GM08714 (cell line): ENCODE results near the gene AXL.
A peak's percentile ranks its signal among the peaks of the same experiment; 100 is the strongest.

Source experiments
- H3K4me3 ChIP-seq: fragments of 200-500 bp; sonication (Bioruptor generic); 2 replicates; pipeline ENCODE4 v1.5.1; 2014; ENCODE audit warnings: mild to moderate bottlenecking, low read length, inconsistent platforms
- ZNF274 ChIP-seq: IDR thresholded peaks from 2 replicates; pipeline ENCODE4 v1.6.1; 2012; ENCODE audit warnings: mild to moderate bottlenecking, low read depth, low read length

The AXL gene

DNA sequence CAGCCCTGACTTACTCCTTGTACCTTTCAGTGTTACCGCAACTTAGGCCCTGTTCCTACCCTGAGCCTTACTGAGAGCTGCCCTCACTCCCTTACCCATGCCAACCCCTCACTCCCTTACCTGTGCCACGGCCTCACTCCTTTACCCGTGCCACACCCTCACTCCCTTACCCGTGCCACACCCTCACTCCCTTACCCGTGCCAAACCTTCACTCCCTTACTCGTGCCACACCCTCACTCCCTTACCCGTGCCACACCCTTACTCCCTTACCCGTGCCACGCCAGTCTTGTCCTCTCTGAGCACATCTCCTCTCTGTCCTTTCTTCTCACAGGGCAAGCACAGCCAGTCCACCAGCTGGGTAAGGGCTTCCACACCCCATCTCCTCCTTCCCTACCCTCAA, 20.3 kb downstream of the AXL start:
- H3K4me3 ChIP-seq = no peak overlapping the region
- no peak for TF ChIP-seq ZNF274

DNA sequence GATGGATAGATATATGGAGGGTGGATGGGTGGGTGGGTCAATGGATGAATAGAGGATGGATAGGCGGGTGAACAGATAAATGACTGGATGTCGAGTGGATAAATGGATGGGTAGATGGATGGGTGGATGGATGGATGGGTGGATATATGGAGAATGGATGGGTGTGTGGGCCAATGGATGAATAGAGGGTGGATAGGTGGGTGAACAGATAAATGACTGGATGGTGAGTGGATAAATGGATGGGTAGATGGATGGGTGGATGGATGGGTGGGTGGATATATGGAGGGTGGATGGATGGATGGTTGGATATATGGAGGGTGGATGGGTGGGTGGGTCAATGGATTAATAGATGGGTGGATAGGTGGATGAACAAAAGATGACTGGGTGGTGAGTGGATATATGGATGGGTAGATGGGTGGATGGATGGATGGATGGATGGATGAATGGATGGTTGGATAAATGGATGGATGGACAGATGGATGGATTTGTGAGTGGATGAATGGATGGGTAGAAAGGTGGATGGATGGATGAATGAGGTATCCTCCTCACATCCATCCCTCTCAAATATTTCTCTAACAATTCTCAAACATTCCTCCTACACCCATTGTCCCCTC, 21.0 kb downstream of the AXL start:
- no peak for TF ChIP-seq ZNF274
- H3K4me3 ChIP-seq = no peak overlapping the region

DNA sequence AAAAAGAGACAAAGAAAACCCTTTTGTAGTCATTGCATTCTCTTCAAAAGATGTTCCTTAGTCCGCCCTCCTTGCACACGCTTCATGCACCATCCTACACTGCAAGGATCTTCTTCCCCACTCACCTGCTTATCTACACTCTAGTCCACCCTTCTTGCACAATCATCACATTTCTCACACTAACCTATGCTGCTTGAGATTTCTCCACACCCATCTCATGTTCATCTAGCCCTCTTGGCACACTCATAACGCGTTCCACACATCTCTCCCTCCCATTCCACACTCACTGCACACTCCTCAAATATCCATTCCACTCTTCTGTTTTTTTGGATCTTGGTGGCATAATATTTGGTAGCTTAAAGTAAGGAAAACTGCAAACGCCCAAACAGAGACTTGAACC, 22.8 kb downstream of the AXL start:
- TF ChIP-seq ZNF274 = no peak

DNA sequence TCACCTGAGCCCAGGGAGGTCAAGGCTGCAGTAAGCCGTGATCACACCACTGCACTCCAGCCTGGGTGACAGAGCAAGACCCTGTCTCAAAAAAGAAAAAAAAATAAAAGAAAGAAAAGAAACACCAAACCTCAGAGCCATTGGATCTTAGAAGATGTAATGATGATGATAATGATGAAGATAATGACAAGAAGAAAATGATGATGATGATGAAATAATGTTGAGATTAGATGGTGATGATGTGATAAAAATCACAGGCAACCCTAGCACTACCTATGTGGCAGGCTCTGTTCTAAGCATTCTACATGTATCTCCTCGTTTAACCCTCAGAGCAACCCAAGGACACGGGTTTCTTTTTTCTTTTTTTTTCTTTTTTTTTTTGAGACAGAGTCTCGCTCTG, 25.1 kb downstream of the AXL start:
- TF ChIP-seq ZNF274 = no peak
- H3K4me3 ChIP-seq = no peak overlapping the region

More for the DNA sequence above, 22.8 kb downstream of the AXL start:
- no peak overlapping the region for H3K4me3 ChIP-seq

DNA sequence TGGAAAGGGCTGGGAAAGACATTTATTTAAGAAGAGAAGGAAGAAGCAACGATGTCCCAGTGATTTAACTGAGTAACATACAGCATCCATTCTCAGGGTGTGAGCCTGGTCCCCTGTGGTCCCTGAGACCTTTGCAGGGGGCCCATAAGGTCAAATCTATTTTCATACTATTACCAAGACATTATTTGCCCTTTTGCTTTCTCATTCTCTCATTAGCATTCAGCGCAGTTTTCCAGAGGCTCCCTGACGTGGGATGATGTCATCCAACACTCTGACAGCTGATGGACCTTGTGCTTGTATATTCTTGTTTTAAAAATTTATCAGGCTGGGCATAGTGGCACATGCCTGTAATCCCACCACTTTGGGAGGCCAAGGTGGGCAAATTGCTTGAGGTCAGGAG, 26.8 kb downstream of the AXL start:
- no peak overlapping the region for H3K4me3 ChIP-seq
- TF ChIP-seq ZNF274 = no peak

DNA sequence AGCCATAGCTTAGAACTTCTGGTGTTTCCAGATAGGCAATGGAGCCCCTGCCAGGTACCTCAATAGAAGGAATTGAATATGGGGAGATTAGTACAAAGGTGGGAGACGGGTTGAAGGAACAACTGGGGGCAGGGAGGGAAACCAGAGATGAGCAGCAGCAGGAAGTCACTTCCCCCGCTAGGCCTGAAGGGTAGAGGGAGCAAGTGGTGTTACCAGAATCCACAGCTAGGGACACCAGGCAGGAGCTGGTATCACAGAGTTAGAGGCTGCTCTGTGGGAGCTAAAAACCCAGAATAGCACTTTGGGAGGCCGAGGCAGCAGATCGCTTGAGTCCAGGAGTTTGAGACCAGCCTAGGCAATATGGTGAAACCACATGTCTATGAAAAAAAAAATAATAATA, 29.9 kb downstream of the AXL start:
- TF ChIP-seq ZNF274 = no peak
- H3K4me3 ChIP-seq = no peak overlapping the region

DNA sequence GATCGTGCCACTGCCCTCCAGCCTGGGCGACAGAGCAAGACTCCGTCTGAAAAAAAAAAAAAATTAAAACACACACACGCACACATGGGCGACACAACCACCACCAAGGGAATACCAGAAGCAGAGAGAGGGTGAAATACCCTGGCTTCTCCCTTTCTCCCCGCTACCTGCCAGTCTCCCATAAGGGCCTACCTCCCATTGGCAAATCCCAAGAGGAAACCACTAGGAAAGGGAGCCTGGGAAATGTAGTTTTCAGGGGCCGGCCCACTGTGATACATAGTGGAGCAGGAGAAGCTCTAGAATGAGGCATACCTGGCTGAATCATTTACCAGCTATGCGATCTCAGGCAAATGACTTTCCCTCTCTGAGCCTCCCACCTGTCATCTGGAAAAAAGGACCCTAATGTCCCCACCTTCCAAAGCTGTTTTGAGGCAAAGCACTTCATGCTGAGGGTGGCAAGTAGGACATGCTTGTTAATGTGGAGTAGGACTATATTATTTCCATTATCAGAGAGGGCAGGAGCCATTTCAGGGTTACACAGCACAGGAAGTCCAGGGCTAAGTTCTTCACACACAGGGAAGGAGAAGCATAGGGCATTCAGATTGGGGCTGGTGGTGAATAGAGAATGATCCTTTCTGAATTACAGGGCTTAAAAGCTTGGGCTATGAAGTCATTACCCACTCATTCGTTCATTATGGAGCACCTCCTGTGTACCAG, 30.8 kb downstream of the AXL start:
- H3K4me3 ChIP-seq = no peak overlapping the region
- no peak for TF ChIP-seq ZNF274

DNA sequence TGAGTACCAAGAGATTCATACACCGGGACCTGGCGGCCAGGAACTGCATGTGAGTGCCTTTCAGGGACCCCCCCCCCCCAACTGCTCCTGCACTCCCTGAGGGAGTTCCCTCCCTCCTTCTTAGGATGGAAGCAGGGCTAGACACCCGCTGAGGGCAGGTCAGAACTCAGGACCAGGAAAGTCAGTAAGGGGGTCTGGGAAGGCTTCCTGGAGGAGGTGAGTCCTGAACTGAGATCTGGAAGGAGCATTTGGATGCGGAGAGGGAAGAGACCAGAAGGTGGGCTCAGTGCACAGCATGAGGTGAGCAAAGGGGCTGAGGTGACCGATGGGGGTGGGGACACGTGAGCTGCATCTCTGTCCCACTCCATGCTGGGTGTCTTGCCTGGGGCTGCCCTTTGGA, 34.6 kb downstream of the AXL start:
- H3K4me3 ChIP-seq = no peak overlapping the region
- no peak for TF ChIP-seq ZNF274

DNA sequence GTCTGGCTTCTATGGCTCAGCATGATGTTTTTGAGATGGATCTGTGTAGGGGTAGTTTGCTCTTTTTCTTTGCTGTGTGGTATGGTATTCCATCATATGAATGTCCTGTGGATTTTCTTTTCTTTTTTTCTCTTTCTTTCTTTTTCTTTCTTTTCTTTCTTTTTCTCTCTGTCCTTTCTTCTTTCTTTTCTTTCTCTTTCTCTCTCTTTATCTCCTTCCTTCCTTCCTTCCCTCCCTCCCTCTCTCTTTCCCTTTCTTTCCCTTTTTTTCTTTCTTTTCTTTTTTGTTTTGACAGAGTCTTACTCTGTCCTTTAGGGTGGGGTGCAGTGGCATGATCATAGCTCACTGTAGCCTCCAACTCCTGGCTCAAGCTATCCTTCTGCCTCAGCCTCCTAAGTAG, 36.1 kb downstream of the AXL start:
- no peak for TF ChIP-seq ZNF274
- no peak overlapping the region for H3K4me3 ChIP-seq

DNA sequence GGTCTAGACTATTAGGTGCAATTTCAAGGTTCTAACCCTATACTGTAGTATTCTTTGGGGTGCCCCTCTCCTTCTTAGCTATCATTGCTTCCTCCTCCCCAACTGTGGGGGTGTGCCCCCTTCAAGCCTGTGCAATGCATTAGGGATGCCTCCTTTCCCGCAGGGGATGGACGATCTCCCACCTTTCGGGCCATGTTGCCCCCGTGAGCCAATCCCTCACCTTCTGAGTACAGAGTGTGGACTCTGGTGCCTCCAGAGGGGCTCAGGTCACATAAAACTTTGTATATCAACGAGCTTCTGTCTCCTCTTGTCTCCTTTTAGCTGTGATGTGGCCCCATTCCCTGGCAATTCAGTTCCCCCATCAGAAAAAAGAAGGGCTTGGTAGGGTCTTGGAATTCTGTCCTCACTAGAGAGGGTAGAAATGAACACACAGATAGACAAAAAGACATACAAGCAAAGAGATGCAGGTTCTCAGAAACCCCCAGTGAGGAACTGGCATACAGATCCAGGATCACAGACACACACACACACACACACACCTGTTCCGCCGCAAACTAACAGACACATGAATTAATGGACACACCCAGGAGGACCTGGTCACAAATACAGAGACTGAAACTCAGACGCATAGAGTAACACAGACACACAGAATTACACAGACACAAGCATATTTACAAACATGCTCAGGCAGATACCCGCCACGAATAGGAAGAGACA, 42.6 kb downstream of the AXL start:
- H3K4me3 ChIP-seq = peak overlapping the region; percentile 94

DNA sequence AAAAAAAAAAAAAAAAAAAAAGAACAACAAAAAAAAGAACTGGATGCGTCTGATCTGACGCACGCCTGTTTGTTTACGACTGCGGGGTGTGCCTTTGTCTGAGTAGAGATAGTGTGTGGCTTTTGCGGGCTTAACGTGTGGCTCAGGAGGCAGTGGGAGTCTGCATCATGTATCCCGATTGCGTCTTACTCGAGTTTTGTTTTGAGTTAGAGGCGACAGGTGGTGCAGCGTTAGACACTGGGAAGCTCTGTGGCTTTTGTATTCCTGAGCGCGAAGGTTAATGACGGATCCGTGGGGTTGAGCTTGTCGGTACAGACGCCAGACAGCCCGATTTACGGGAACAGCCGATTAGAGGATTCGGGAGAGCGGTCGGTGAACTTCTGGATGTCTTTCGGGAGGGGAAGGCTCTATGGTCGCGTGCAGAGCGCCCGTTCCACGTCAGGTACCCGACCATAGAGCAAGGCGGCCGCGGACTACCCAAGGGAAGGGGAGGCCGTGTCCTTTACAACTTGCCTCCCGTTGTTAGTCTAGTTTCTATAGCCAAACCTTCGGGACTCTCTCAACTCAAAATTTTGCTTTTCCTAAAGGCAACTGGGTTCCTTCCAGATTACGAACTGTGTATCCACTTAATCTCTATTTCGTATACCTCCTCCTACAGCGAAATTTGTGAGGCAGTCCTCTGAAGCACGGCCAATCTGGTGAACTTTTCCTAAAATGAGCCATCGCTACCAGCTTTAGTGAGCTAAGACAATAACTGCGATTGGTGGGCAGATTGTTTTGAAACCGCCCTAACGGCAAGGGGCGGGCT, 44.2 kb downstream of the AXL start:
- peak overlapping the region; percentile 94 for H3K4me3 ChIP-seq
- no peak for TF ChIP-seq ZNF274

More for the DNA sequence above, 42.6 kb downstream of the AXL start:
- no peak for TF ChIP-seq ZNF274

DNA sequence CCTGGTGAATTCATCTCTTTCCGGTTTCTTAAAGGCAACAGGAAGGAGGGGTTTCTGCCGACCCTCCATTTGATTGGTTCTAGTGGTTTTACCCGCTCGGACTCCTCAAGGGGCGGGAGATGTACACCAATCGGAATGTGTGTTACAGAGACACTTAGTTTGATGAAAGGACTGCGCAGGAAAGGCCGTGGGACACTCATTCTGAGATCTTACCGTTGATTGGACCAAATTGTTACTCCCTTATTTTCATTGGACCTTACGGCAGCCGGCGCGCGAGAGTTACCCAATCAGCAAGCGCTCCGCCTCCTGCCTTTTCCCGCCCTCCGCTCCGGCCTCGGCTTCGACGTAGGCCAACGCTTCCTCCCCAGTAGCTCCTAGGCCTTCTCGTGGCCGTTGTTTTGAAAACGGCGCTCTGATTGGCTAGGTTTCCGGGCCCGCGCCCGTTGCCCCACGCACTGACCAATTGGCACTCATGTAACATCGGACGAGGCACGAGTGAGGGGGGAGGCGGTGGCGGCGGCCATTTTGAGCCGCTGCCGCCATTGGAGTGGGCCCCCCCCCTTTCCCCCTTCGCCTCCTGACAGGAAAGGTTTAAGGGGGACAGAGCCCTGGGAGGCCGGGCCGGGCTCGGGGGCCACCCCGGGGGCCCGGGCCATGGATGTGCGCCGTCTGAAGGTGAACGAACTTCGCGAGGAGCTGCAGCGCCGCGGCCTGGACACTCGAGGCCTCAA, 45.0 kb downstream of the AXL start, which contains the start of gene HNRNPUL1:
Gene HNRNPUL1 (plus strand): TSS at position 523 of the 731 bp plus-strand sequence. CDS start 132 bp downstream, at position 655.
- peak within 1 kb of the TSS; percentile 94 for H3K4me3 ChIP-seq
- TF ChIP-seq ZNF274 = no peak

DNA sequence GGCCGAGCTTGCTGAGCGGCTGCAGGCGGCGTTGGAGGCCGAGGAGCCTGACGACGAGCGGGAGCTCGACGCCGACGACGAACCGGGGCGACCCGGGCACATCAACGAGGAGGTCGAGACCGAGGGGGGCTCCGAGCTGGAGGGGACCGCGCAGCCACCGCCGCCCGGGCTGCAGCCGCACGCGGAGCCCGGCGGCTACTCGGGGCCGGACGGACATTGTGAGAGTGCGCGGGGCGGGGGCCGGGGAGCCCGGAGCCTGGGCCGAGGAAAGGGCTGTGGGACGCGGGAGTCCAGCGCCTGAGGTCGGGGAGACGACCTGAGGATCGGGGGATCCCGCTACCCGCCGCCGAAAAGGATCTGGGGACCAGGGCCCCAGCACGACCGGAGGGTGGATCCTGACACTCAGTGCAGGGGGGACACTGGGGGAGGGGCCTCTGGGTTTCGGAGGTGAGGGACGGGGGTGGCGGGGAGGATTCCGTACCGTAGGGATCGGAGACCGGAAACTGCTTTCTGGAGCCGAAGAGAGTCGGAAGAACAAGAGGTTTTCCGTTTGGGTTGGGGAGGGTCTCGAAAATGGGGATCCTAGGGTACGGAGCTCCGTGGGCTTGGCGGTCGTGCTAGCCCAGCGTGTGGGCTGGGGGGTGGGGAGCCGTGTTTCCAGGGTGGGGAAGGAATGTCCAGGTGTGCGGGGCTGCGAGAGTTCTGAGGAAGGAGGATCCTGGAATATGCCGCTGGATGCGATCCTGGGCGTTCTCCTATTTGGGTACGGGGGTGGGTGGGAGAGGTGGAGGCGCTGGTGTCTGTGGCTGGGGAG, 45.8 kb downstream of the AXL start:
- peak overlapping the region; percentile 85 for H3K4me3 ChIP-seq
- TF ChIP-seq ZNF274 = no peak
